ENCODE results near the gene ATF7. TPM values are rescaled to one million over a fixed set of nuclear protein-coding genes. Genes with fewer than 3 reads are reported as not detected.

Gene ATF7
- total RNA-seq, 4 donors from 2014 or later = 25.6 to 38.0 (median 29.8) TPM

GRCh38 chr12:53480491-53481442 lies 145.4 kb downstream of the ATF7 start:
- TF ChIP-seq POLR2A (IDR thresholded peaks at IDR 0.05) (no peak), CTCF (IDR thresholded peaks at IDR 0.05) (no peak)
- no peak for DNase-seq
- Histone ChIP-seq H3K27ac (no peak overlapping the region), H3K36me3 (peaks cover 0 to 89% (median 0%) of the 10 kb centered on the region in 3 donors), H3K4me1 (peaks cover 0 to 19% (median 2%) of the 10 kb centered on the region in 4 donors), H3K4me3 (no peak overlapping the region), H3K27me3 (no peaks in the 10 kb centered on the region), H3K9me3 (no peaks in the 10 kb centered on the region)

DNA sequence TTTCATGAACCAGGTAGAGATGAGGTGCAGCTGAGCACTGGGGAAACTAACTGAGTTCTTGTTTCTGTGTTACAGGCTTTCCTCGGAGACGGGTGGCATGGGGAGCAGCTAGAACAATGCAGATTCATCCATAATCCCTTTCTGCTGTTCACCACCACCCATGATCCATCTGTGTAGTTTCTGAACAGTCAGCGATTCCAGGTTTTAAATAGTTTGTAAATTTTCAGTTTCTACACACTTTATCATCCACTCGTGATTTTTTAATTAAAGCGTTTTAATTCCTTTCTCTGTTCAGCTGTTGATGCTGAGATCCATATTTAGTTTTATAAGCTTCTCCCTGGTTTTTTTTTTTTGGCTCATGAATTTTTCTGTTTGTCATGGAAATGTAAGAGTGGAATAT lies 146.9 kb downstream of the ATF7 start:
- Histone ChIP-seq H3K4me3 (no peak overlapping the region), H3K4me1 (peaks cover 0 to 25% (median 2%) of the 10 kb centered on the region in 4 donors), H3K27ac (no peak overlapping the region), H3K36me3 (peaks cover 0 to 94% (median 0%) of the 10 kb centered on the region in 3 donors), H3K9me3 (no peaks in the 10 kb centered on the region), H3K27me3 (no peaks in the 10 kb centered on the region)
- no peak for TF ChIP-seq CTCF (IDR thresholded peaks at IDR 0.05)
- no peak for DNase-seq

- peaks cover 0 to 25% (median 2%) of the 10 kb centered on the region in 4 donors for H3K4me1 ChIP-seq
- TF ChIP-seq POLR2A (IDR thresholded peaks at IDR 0.05) = no peak
- TF ChIP-seq CTCF (IDR thresholded peaks at IDR 0.05) = no peak
Observed at GRCh38 chr12:53478865-53479264, 147.3 kb downstream of the ATF7 start.

DNA sequence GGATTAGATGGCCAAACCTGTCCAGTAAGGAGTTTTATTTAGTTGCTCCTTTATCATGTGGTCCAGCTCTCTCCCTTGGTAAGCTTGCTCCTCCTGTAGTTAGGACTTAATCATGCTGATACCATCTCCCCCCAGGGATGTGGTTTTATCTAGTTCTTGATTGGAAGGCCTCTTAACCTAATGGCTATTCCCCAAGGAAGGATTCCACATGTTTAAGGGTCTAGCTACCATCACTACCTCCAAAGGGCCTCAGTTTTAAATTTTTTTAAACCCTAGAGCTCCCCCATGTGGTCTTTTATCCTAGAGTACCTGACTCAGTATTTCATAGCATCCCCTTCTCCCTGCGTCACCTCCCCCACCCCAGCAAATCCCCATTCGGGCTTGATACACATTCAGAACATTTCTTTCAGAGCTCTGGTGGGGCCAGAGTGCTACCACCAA lies 149.4 kb downstream of the ATF7 start:
- Histone ChIP-seq H3K4me3 (no peak overlapping the region), H3K27ac (no peak overlapping the region), H3K36me3 (peaks cover 0 to 99% (median 0%) of the 10 kb centered on the region in 3 donors), H3K9me3 (no peaks in the 10 kb centered on the region), H3K27me3 (no peaks in the 10 kb centered on the region), H3K4me1 (peaks cover 0 to 11% (median 0%) of the 10 kb centered on the region in 4 donors)
- no peak for DNase-seq
- TF ChIP-seq CTCF (IDR thresholded peaks at IDR 0.05) (peak in 1 of 6 experiments; percentile 19), POLR2A (IDR thresholded peaks at IDR 0.05) (no peak)

More at GRCh38 chr12:53478865-53479264, 147.3 kb downstream of the ATF7 start:
- H3K27ac ChIP-seq = no peak overlapping the region
- no peaks in the 10 kb centered on the region for H3K9me3 ChIP-seq
- no peak overlapping the region for H3K4me3 ChIP-seq
- H3K36me3 ChIP-seq = peaks cover 0 to 98% (median 0%) of the 10 kb centered on the region in 3 donors
- DNase-seq = no peak
- no peaks in the 10 kb centered on the region for H3K27me3 ChIP-seq

- no peak overlapping the region for H3K4me3 ChIP-seq
- no peaks in the 10 kb centered on the region for H3K9me3 ChIP-seq
- DNase-seq = no peak
- peaks cover 0 to 5% (median 0%) of the 10 kb centered on the region in 4 donors for H3K4me1 ChIP-seq
- no peak for TF ChIP-seq CTCF (IDR thresholded peaks at IDR 0.05)
- no peak for TF ChIP-seq POLR2A (IDR thresholded peaks at IDR 0.05)
- no peak overlapping the region for H3K27ac ChIP-seq
- peaks cover 0 to 99% (median 0%) of the 10 kb centered on the region in 3 donors for H3K36me3 ChIP-seq
- H3K27me3 ChIP-seq = no peaks in the 10 kb centered on the region
Observed at GRCh38 chr12:53474819-53475218, 151.4 kb downstream of the ATF7 start.
